Myocyte (in vitro differentiated cells): ENCODE data around the gene ZSWIM7. TPM values are rescaled to one million over a fixed set of nuclear protein-coding genes. Genes with fewer than 3 reads are reported as not detected.
A peak's percentile ranks its signal among the peaks of the same experiment; 100 is the strongest.

ENCODE experiments used
- DNase-seq: peaks from one replicate; pipeline ENCODE4 v3.0.0-alpha.2; 2012; ENCODE audit warnings: low read depth
- total RNA-seq: library from RNA; depleted of rRNA; stranded (reverse); fragments of >200 nt; gene quantifications from 2 replicates; pipeline ENCODE4 v1.2.3, GENCODE V29; 2014

Gene ZSWIM7
- total RNA-seq, 1 donor from 2014 or later: 35.7 TPM

GRCh38 chr17:15935891-15936290, 63.6 kb downstream of the ZSWIM7 start:
- no peak for DNase-seq

GRCh38 chr17:15934866-15935265, 64.6 kb downstream of the ZSWIM7 start:
- DNase-seq: no peak

GRCh38 chr17:15931394-15931793, 68.1 kb downstream of the ZSWIM7 start:
- no peak for DNase-seq

- DNase-seq: peak; percentile 14
These were observed 69.1 kb downstream of the ZSWIM7 start for GRCh38 chr17:15930426-15930825.

GRCh38 chr17:15929941-15930340, 69.6 kb downstream of the ZSWIM7 start:
- no peak for DNase-seq

- no peak for DNase-seq
These were observed 71.2 kb downstream of the ZSWIM7 start for GRCh38 chr17:15928286-15928785.

Other genes with a start within 250 kb of the ZSWIM7 start
- gene ADORA2B, start 54.6 kb downstream of the ZSWIM7 start, total RNA-seq: 6.3 and 7.1 TPM in 2 replicates
- gene TTC19, start 120 bp upstream of the ZSWIM7 start, total RNA-seq: 54.7 and 69.2 TPM in 2 replicates
- 60.0 and 73.3 TPM in 2 replicates for gene NCOR1, start 215.8 kb upstream of the ZSWIM7 start, total RNA-seq
- gene PIGL, start 217.5 kb upstream of the ZSWIM7 start, total RNA-seq: 12.9 and 16.4 TPM in 2 replicates